NCI-H1048 (cell line): ENCODE measurements around the gene ZBTB42.

Experiments used
- DNase-seq: peaks from one replicate; lab custom pipeline; 2025; lab: John Stamatoyannopoulos, UW

ZBTB42 gene

DNA sequence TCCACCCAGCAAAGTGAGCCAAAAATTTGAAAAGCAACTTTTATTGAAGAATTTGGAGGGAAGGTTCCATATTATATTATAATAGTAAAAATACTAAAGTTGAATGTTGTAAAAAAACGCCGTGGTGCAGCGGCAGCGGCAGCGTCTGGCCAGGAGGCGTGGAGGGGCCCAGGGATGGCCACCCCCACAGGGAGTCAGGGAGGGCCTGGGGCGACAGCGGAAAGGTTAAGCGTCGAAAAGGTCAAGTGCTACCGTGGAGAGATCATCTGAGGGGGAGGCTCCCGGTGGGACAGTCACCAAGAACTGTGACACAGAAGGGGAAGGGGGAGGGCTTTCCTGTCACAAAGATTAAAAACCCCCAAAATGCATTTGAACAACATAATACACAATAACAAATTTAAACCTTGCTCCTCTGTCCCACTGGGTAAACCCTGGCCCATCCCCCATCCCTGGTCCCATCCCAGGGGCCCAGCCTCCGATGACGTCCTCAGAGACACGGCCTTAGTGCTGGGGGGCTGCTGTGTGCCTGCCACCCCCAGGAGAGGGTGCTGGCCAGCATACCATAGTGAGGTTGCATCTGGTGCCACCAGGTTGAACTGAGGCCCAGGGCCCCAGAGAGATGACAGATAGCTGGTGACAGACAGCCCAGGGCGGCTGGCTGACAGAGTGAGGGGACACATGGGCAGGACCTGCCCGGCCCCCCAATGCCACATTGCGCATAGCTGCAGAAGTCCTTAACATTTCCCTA is 31.4 kb upstream of the ZBTB42 start:
- DNase-seq, result no peak

DNA sequence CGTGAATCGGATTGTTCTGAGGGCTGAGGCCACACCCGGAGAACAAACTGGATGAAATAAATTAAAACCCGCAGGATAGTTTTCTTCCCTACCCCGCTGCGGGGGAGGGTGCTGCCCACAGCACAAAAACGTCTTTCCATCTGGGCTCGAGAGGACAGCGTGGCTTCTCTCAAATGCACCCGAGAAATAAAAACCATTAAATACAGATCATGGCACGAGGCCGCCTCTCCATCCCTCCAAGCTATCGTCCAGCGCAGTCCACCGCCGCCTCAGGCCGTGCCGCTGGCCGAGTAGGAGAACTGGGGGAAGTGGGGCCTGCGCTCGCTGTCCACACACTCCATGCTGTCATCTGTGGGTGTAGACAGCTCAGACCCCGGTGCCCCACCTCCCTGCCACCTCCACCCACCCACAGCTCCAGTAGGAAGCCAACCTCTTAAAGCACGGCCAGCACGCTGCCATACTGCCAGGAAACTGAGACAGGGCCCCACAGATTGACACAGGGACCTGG is 30.8 kb upstream of the ZBTB42 start:
- DNase-seq, result no peak

DNA sequence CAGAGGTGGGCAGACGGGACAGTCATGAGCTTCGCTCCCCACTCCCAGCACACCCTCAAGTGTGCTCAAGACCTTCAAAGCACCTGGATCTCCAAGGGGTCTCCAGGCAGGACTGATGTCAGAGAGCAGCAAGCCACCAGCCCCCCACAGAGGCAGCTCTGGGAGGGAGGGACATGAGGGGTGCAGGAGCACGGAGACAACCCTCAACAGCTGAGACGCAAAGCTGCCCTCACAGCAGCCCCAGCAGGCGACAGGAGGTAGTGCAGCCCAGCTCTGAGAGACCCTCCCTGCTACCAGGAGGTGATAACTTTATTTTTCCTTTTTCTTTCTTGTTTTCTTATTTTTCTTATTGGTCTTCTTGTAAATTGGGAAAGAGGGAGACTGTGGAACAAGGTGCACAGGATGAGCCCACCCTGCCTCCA is 30.0 kb upstream of the ZBTB42 start:
- DNase-seq, result no peak

DNA sequence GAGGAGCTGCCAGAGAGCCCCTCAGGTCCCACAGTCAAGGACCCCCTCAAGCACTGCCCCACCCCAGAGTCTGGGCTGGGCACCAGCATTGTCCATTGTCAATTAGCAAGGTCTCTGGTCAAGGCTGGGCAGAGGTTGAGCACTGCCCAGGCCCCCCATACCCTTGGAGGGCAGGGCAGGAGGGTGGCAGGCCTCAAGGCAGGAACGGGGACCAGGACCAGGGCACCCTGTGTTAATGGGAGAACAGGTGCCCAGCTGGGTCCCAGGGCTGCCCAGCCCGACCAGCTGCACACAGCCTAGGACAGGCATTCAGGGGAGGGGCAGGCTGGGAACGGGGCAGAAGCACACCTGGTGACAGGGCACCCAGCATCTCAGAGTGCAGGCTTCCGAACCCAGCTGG is 29.5 kb upstream of the ZBTB42 start:
- DNase-seq, result no peak

DNA sequence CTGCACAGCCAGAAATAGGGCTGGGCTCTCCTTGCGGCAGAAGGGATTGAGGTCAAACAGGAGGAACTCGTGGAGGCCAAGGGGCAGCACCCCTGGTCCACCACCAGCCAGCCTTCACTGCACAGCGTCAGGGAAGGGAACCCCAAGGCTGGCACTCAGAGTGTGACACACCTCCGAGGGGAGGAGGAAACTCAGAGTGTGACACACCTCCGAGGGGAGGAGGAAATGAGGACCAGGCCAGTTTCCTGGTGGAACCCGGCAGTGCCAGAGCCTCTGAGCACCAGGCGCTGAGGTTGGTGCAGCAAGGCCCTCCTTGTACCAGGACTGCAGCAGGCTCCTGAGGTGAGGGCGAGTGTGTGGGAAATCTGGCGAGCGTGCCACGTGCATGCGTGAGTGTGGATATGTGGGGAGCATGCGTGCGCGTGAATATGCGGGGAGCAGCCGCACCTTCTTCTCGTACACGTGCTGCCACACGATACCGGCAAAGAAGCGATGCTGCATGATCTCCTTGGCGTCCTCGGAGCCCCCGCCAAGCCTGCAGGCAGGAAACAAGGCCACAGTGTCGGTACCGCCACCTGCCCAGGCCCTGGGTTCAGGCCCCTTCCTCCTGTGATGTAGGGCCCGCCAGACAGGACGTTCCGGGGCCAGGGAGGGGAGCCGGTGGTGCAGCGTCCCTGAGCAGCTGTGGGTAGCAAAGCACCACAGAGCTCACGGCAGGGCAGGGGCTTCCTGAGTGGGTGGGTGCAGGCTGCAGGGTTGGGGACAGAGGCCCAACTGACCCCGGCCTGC is 28.8 kb upstream of the ZBTB42 start:
- no peak for DNase-seq

DNA sequence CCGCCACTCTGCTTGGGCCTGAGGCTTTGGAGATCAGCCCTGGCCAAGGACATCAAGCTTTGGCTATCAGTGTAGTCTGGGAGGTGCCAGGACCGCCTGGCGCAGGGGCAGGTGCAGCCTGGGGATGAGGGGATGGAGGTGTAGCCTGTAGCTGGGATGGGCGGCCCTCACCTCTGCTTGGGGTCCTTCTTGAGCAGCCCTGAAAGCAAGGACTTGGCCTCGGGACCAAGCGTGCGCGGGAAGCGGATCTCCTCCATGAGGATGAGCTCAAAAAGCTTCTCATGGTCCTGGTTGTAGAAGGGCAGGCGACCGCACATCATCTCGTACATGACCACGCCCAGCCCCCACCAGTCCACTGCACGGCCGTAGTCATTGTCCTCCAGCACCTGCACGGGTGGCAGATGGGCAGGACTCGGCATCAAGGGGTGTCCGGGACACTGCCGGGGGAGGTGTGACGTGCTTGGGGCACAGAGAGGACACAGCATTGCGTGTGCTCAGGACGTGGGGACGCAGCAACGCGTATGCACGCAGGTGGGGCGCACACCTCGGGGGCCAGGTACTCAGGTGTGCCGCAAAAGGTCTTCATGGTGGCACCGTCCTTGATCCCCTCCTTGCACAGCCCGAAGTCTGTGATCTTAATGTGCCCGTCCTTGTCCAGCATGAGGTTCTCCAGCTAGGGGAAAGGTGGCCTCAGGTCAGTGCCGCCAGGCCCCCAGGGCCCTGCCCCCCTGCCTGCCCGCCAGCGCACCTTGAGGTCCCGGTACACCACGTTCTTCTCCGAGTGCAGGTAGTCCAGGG is 28.0 kb upstream of the ZBTB42 start:
- no peak for DNase-seq

DNA sequence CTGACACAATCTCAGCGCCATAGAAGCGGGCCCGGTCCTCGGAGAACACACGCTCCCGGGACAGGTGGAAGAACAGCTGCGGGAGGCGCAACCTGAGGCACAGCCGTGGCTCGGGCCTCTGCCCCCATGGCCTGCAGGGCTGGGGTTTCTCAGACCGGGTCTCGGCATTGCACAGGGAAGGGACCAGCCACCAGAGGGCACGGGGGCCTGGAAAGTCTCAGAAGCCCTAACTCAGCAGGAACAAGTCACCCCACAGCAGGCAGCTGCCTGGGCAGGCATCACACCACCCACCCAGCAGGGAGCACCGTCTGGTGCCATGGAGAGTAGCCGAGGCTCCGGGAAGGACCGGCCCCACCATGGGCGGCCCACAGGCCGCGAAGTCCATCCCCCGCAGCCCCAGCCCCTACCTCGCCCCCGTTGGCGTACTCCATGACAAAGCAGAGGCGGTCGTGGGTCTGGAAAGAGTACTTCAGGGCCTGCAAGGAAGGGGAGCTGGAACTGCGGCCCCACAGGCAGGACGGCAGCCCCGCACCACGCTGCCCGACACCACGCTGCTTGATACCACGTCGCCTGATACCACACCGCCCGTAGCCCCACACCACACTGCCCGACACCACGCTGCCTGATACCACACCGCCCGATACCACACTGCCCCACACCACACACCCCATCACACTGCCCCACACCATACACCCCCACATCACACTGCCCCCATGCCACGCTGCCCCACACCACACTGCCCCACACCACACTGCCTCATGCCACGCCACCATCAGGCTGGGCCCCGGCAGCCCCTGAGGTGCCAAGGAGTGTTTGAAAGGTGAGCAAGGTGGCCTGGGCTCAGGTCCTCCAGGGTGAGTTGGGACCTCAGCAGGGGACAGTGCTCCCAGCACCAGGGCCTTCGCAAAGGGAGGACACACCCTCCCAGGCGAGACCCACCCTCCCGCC is 27.1 kb upstream of the ZBTB42 start:
- no peak for DNase-seq

DNA sequence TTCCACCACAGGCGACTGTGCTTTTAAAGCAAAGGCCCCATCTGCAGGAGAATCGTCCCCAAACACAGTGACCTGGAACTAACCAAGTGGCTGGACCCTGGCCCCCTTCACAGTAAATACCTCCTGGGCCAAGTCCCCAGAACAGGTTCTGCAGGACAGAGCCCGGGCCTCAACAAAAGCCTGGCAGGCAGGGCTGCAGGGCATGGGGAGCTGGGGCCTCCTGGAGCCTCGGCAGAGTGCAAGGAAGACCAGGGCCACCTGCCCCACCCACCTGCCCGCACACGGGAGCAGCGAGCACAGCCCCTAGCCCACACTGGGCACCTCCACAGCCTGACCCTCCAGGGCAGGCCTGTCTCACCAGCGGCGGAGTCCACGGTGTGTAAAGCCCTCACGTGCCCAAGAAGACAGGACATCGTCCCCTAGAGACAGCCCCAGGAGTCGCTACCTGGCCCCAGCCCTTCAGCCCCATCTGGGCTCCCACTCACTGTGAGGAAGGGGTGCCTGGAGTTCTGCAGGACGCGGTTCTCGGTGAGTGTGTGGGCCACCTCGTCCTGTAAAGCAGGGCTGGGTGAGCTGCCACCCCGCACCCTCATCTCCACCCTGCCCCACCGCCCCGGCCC is 26.3 kb upstream of the ZBTB42 start:
- no peak for DNase-seq

DNA sequence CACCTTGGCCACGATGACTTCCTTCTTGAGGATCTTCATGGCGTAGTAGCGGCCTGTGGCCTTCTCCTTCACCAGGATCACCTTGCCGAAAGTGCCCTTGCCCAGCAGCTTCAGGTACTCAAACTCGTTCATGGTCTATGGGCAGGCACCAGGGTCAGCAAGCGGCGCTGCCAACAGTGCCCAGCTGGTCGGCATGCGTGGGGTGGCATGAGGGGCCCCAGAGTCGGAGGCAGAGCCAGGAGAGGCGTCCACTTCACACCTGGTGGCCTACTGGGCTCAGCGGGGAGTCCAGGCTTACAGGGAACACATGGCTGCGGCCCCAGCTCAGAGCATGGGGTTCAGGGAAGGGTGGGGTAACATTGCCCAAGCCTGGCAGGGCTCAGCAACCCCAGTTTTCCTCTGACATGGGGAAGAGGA is 25.8 kb upstream of the ZBTB42 start:
- DNase-seq, result no peak

DNA sequence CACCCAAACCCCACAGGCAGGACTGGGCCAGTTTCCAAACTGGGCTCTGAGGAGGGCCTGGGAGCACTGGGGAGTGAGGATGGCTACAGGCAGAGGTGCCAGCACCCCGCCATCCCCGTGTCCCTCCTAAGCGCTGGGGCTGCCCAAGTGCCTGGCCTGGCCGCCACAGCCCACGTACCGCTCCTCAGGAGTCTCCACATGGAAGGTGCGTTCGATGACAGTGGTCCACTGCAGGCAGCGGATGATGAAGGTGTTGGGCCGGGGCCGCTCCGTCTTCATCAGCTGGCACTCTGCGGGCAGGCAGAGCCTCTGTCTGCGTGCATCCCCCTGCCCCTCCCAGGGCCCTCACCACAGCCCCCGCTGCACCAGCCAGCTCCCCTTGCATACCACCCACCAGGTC is 24.4 kb upstream of the ZBTB42 start:
- DNase-seq, result no peak

DNA sequence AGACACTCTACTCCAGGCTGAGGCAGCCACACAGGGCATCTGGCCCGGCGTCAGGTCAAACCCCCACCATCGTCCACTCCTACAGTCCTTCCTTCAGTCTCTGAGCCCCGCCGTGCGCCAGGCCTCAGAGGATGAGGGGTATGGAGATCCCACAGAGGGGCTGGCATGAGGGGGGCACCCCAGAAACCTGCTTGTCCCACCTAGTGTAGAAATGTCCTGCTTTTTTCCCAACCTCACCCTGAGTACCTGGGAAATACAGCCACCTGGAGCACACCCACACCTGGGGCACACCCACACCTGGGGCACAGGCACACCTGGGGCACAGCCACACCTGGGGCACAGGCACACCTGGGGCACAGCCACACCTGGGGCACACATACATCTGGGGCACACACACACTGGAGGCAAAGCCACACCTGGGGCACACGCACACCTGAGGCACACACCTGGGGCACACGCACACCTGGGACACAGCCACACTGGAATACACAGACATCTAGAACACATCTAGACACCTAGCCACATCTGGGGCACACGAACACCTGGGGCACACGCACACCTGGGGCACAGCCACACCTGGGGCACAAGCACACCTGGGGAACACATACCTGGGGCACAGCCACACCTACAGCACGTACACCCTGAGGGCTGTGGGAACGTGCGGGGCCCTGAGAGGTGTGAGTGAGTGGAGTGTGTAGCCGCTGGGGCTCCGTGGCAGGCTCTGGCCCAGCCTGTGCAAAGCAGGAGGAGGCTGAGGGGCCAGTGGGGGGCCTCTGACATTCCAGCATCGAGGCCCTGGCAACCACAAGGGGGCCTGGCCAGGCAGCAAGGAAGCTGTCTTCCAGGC is 23.7 kb upstream of the ZBTB42 start:
- DNase-seq, result no peak

DNA sequence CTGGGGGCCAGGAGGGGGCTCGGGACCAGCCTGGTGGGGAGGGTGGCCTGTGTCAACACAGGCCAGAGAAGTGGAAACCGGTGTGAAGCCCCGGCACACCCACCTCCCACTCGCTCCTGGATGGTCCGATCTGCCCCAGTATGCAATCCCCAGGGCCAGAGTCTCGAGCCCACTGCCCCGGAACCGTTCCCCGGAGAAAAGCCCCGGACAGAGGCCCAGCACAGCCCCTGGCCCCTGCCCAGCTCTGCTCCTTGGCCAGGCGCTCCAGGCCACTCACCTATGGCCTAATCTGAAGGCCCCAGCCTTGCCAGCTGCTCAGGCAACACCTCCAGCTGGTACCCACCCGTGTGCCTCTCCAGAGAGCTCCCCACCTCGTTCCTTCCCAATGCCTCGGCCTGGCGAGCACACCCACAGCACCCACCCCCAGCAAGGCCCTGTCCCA is 23.1 kb upstream of the ZBTB42 start:
- no peak for DNase-seq

DNA sequence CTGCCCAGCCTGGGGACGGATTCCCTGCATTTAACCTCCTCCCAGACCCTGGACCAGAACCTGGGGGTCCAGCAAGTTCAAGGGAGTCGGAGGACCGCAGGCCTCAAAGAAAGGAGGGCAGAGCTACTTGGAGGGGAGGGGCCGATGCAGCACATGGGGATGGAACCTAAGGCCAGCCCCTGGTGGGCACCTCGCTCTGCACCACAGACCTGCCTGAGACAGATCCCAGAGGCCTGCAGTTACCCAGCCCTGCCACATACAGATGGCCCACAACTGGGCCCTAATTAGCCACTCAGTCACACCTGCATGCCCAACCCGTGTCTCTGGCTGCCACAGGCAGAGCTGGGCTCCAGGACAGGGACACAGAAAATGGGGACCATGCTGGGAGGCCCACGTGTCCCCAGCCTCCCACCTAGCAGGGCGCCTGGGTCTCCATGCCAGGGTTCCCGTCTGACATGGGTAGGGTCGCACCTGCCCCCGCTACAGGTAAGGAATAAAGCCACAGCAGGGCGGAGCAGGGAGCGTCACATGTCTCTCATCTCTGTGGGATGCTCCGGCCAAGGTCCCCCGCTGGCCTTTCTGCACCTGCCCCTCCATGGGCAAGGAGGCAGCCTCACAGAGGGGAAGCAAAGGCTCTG is 22.1 kb upstream of the ZBTB42 start:
- no peak for DNase-seq

DNA sequence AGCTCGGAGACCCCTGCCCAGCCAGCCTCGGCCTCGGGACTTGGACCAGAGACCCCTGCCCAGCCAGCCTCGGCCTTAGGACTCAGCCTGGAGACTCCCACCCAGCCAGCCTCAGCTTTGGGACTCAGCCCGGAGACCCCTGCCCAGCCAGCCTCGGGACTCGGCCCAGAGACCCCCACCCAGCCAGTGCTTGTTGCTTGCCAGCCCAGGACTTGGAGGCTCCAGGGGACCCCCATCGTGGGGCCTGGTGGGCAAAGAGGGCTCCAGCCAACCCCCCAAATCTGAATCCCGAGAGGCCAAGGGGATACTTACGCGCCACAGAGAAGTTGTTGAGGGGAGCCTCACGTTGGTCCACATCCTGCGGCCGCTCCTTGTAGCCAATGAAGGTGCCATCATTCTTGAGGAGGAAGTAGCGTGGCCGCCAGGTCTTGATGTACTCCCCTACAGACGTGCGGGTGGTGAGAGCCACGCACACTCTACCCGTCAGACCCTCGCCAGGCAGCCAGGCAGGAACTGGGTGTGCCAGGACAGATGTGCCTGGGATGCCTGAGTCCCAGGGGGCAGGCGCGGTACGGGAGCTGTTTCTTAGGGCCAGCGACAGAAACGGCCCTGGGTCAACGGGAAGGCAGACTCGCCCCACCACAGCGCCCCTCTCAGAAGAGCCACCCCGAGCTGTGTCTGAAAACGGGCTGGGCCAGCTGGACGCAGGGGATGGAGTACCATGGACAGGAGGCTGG is 21.0 kb upstream of the ZBTB42 start:
- DNase-seq, result no peak

DNA sequence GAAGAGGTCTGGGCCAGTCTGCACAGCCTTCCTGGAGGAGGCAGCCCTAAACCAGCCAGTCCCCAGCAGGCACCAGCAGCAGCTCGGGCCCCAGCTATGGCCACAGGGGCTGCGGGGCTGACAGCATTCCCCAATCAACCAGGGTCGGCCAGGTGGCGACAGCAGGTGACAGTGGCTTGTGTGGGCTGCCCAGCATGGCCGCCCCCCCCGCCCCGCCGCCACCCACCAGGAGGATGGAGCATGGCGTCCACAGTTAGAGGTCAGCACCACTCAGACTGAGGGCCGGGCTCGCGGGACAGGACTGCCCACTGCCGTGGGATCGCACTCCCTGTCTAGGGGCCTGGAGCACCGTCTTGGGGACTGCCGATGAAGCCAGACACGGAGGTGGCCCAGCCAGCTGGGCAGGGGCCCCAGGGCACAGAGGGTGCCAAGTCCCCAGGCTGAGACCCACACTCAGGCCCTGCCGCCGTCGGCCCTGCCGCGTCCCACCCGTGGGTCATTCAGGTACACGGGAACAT is 20.3 kb upstream of the ZBTB42 start:
- no peak for DNase-seq

DNA sequence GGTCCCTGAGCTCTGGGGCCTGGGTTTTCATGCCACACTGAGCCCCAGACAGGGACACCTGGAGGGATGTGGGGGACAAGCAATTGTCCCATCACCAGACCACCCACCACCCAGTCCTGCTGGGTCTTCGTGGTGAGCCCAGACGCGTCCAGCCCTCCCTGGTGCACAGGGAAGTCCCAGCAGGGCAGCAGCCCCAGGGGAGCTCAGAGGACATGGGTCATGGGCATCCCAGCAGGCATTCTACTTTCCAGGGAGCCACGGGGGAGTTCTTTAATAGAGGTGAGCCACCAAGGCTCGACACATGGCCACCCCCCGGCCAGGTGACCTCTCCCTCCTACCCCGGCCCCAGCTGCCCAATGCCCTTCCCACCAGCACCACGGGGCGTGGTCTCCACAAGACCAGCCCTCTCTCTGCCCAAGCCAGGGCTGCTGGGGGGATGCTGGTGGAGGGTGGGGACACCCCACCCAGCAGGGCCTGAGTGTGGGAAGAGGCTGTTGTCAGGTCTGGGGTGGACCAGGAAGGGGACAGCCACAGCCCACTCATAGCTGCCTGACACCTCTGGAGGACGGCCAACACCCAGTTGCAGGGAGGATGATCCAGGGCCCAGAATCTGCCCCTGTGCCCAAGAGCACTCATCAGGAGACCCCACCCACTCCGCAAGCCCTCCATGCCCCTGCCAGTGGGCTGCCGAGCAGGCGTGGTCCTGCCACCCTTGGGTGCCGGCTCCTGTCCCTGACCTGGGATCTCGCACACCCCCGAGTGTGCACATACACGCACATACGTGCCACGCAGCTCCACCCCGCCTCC is 19.4 kb upstream of the ZBTB42 start:
- no peak for DNase-seq

DNA sequence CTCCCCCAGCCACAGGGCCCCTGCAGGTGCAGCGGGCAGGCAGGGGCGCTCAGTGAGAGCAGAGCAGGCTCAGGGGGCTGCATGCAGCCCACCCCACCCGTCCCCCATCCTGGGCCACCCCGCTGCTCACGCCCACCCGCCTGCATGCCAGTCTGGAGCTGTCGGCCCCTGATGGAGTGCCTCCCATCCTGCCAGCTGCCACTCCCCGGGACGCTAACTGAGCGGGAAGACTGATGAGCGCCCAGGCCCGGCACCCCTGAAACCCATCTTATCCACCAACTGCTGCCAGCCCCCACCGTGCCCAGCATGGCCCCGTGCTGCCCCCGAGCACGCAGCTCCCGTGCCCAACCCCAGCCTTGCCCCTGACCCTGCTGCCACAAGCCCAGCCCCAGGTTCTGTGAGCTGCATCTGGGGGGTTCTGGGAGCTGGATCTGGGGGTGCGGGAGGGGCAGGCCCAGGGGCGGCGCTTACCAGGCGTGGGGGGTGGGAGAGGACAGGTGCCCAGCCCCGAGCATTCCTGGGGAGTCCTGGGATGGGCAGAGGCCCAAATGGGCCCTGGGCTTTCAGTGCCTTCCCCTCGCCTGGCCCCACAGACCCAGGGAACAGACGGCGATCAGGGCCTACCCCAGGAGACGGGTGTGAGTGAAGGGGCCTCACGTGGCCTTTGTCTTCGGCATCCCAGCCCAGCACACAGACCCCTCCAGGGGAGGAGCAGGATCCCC is 18.7 kb upstream of the ZBTB42 start:
- DNase-seq, result no peak
